Trophoblast cell (in vitro differentiated cells and primary cell): ENCODE data around the gene LRP1B. TPM values are rescaled to one million over a fixed set of nuclear protein-coding genes. Genes with fewer than 3 reads are reported as not detected.

Source experiments
- DNase-seq, 2 donors: peaks; one replicate each; pipeline ENCODE4 v3.0.0-alpha.2; 2016
- H2AFZ ChIP-seq: 2 replicates; pipeline ENCODE4 v1.6.1; 2013; ENCODE audit warnings: low read length, moderate library complexity, mild to moderate bottlenecking; ENCODE audit not compliant: insufficient read depth, poor library complexity
- H2AK5ac ChIP-seq: 2 replicates; pipeline ENCODE4 v1.6.1; 2013; ENCODE audit warnings: mild to moderate bottlenecking, low read length
- H2BK120ac ChIP-seq: 2 replicates; pipeline ENCODE4 v1.6.1; 2013; ENCODE audit warnings: low read length, mild to moderate bottlenecking, moderate library complexity; ENCODE audit not compliant: insufficient read depth, poor library complexity
- H2BK12ac ChIP-seq: 2 replicates; pipeline ENCODE4 v1.6.1; 2013; ENCODE audit warnings: mild to moderate bottlenecking, low read length, moderate library complexity
- H2BK5ac ChIP-seq: 2 replicates; pipeline ENCODE4 v1.6.1; 2013; ENCODE audit warnings: low read length, low read depth, moderate library complexity, mild to moderate bottlenecking; ENCODE audit not compliant: poor library complexity
- H3K14ac ChIP-seq: 2 replicates; pipeline ENCODE4 v1.6.1; 2013; ENCODE audit warnings: mild to moderate bottlenecking, low read length
- H3K18ac ChIP-seq: 2 replicates; pipeline ENCODE4 v1.6.1; 2013; ENCODE audit warnings: mild to moderate bottlenecking, low read length
- H3K23ac ChIP-seq: 2 replicates; pipeline ENCODE4 v1.6.1; 2013; ENCODE audit warnings: low read length
- H3K27ac ChIP-seq: 2 replicates; pipeline ENCODE4 v1.5.1; 2013; ENCODE audit warnings: low read depth, mild to moderate bottlenecking, inconsistent platforms, low read length, moderate library complexity
- H3K27me3 ChIP-seq: 2 replicates; pipeline ENCODE4 v1.6.1; 2013; ENCODE audit warnings: inconsistent platforms, mild to moderate bottlenecking, low read length, moderate library complexity; ENCODE audit not compliant: insufficient read depth
- H3K36me3 ChIP-seq, 2 experiments: 1 replicate in 1 of 2; 2 replicates in 1 of 2; pipeline ENCODE4 v1.6.1; 2013; ENCODE audit warnings: low read length in 2 of 2, mild to moderate bottlenecking in 2 of 2, moderate library complexity in 1 of 2; ENCODE audit not compliant: insufficient read depth in 2 of 2, control insufficient read depth in 1 of 2
- H3K4ac ChIP-seq: 2 replicates; pipeline ENCODE4 v1.6.1; 2013; ENCODE audit warnings: low read depth, mild to moderate bottlenecking, low read length, moderate library complexity
- H3K4me1 ChIP-seq, 2 experiments: 1 replicate in 1 of 2; 2 replicates in 1 of 2; pipeline ENCODE4 v1.6.1; 2013; ENCODE audit warnings: low read length in 2 of 2, mild to moderate bottlenecking in 2 of 2, moderate library complexity in 1 of 2; ENCODE audit not compliant: insufficient read depth in 2 of 2, control insufficient read depth in 1 of 2
- H3K4me2 ChIP-seq: 2 replicates; pipeline ENCODE4 v1.6.1; 2013; ENCODE audit warnings: inconsistent platforms, mild to moderate bottlenecking, low read length, moderate library complexity
- H3K4me3 ChIP-seq: 2 replicates; pipeline ENCODE4 v1.5.1; 2013; ENCODE audit warnings: mild to moderate bottlenecking, low read depth, low read length, inconsistent platforms
- H3K79me1 ChIP-seq: one replicate; pipeline ENCODE4 v1.6.1; 2013; ENCODE audit warnings: low read length
- H3K79me2 ChIP-seq: 2 replicates; pipeline ENCODE4 v1.6.1; 2013; ENCODE audit warnings: low read length, mild to moderate bottlenecking; ENCODE audit not compliant: control insufficient read depth, insufficient read depth, poor library complexity
- H3K9ac ChIP-seq: 2 replicates; pipeline ENCODE4 v1.6.1; 2013; ENCODE audit warnings: mild to moderate bottlenecking, low read length
- H3K9me3 ChIP-seq: 2 replicates; pipeline ENCODE4 v1.6.1; 2013; ENCODE audit warnings: low read depth, mild to moderate bottlenecking, control low read depth, inconsistent platforms, low read length; ENCODE audit not compliant: insufficient read depth
- H4K12ac ChIP-seq: 2 replicates; pipeline ENCODE4 v1.6.1; 2013; ENCODE audit warnings: low read depth, mild to moderate bottlenecking, low read length, moderate library complexity
- H4K8ac ChIP-seq: 2 replicates; pipeline ENCODE4 v1.6.1; 2013; ENCODE audit warnings: low read depth, mild to moderate bottlenecking, low read length, moderate library complexity
- H4K91ac ChIP-seq: one replicate; pipeline ENCODE4 v1.6.1; 2013; ENCODE audit warnings: low read depth, mild to moderate bottlenecking, low read length, moderate library complexity
- WGBS: extraction: QIAGEN DNeasy Blood & Tissue Kit; methylation state at CpG from one replicate; pipeline ENCODE4 v1.1.7; 2013; ENCODE audit warnings: missing lambda C conversion rate; ENCODE audit not compliant: insufficient read length, insufficient coverage; ENCODE audit errors: extremely low coverage; 5-methylcytosine and 5-hydroxymethylcytosine counted together
- polyA plus RNA-seq: library from polyadenylated mRNA; stranded (reverse); fragments of 200-250 nt; gene quantifications from 2 replicates; pipeline ENCODE4 v1.2.3, GENCODE V29; 2013

The LRP1B gene
- 1.7 TPM in 2 replicates for polyA plus RNA-seq

GRCh38 chr2:142131010-142131669 is at the start of gene LRP1B:
Gene LRP1B, minus strand, starts transcription at chr2:142131016. Its CDS starts 287 bp downstream, at chr2:142130729.
- peak in 1 of 2 donors; percentile 2 for DNase-seq
- H3K79me1 ChIP-seq: peaks cover 14% of the 10 kb centered on the region
- peak within 1 kb of the TSS; percentile 49 for H3K9ac ChIP-seq
- H3K4me1 ChIP-seq: no peaks in the 10 kb centered on the region
- H3K14ac ChIP-seq: peak within 1 kb of the TSS; percentile 79
- H3K23ac ChIP-seq: no peak within 1 kb of the TSS
- peak within 1 kb of the TSS; percentile 78 for H2BK5ac ChIP-seq
- WGBS: no CpG with 5 or more reads among the region's 21 CpGs
- peak within 1 kb of the TSS; percentile 56 for H2BK12ac ChIP-seq
- H3K79me2 ChIP-seq: peaks cover 9% of the 10 kb centered on the region
- no peaks in the 10 kb centered on the region for H3K36me3 ChIP-seq
- H3K27ac ChIP-seq: peak within 1 kb of the TSS; percentile 72
- no peaks in the 10 kb centered on the region for H3K27me3 ChIP-seq
- H3K9me3 ChIP-seq: no peaks in the 10 kb centered on the region
- peak within 1 kb of the TSS; percentile 64 for H3K4me2 ChIP-seq
- peak within 1 kb of the TSS; percentile 86 for H4K91ac ChIP-seq
- H2BK120ac ChIP-seq: peak within 1 kb of the TSS; percentile 83
- peak within 1 kb of the TSS; percentile 85 for H2AFZ ChIP-seq
- peak within 1 kb of the TSS; percentile 78 for H4K8ac ChIP-seq
- peak within 1 kb of the TSS; percentile 85 for H3K4ac ChIP-seq
- H3K18ac ChIP-seq: peak within 1 kb of the TSS; percentile 84
- peak within 1 kb of the TSS; percentile 86 for H4K12ac ChIP-seq
- H3K4me3 ChIP-seq: peak within 1 kb of the TSS; percentile 76
- H2AK5ac ChIP-seq: no peak within 1 kb of the TSS

- Histone ChIP-seq H3K4ac (no peak overlapping the region), H2BK120ac (no peak overlapping the region), H3K9me3 (no peaks in the 10 kb centered on the region), H3K23ac (no peak overlapping the region), H3K36me3 (no peaks in the 10 kb centered on the region), H3K9ac (no peak overlapping the region), H2BK12ac (no peak overlapping the region), H3K27ac (no peak overlapping the region), H3K14ac (no peak overlapping the region), H2BK5ac (no peak overlapping the region), H3K4me2 (no peak overlapping the region), H3K18ac (no peak overlapping the region), H4K91ac (no peak overlapping the region), H3K79me1 (no peaks in the 10 kb centered on the region), H3K4me3 (no peak overlapping the region), H2AFZ (no peak overlapping the region), H2AK5ac (no peak overlapping the region), H3K27me3 (no peaks in the 10 kb centered on the region), H3K4me1 (no peaks in the 10 kb centered on the region), H4K12ac (no peak overlapping the region), H4K8ac (no peak overlapping the region), H3K79me2 (no peaks in the 10 kb centered on the region)
- DNase-seq: no peak
- no CpG with 5 or more reads among the region's 1 CpG for WGBS
These were observed 48.9 kb upstream of the LRP1B start for GRCh38 chr2:142179686-142180085.

GRCh38 chr2:142178604-142179003 is 47.8 kb upstream of the LRP1B start:
- Histone ChIP-seq H3K4me1 (no peaks in the 10 kb centered on the region), H3K9me3 (no peaks in the 10 kb centered on the region), H2AFZ (no peak overlapping the region), H3K4me3 (no peak overlapping the region), H3K4me2 (no peak overlapping the region), H3K79me2 (no peaks in the 10 kb centered on the region), H4K12ac (no peak overlapping the region), H2BK5ac (no peak overlapping the region), H3K18ac (no peak overlapping the region), H3K36me3 (no peaks in the 10 kb centered on the region), H3K27ac (no peak overlapping the region), H3K4ac (no peak overlapping the region), H3K9ac (no peak overlapping the region), H4K8ac (no peak overlapping the region), H2BK120ac (no peak overlapping the region), H2BK12ac (no peak overlapping the region), H2AK5ac (no peak overlapping the region), H4K91ac (no peak overlapping the region), H3K23ac (no peak overlapping the region), H3K14ac (no peak overlapping the region), H3K27me3 (no peaks in the 10 kb centered on the region), H3K79me1 (no peaks in the 10 kb centered on the region)
- no CpG with 5 or more reads among the region's 1 CpG for WGBS
- DNase-seq: no peak

DNA sequence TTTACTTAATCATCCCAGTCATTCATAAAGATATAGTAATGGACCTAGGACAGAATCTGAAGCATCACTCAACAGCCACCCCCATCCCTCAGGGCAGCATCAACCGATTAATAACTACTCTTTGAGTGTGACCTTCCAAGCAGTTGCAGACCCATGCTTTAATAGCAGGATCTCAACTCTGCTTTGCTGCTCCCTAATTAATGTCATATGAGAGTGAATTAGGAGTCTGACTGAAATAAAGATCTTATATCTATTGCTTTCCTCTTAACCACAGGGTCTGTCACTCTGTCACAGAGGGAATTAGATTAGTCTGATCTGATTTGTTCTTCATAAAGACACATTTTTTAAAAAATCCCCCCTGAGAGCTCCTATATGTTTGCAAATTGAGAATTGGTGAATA is 46.1 kb upstream of the LRP1B start:
- Histone ChIP-seq H2BK5ac (no peak overlapping the region), H3K4me3 (no peak overlapping the region), H4K8ac (no peak overlapping the region), H3K27me3 (no peaks in the 10 kb centered on the region), H2BK12ac (no peak overlapping the region), H3K79me2 (no peaks in the 10 kb centered on the region), H3K9ac (no peak overlapping the region), H3K9me3 (no peaks in the 10 kb centered on the region), H3K14ac (no peak overlapping the region), H2BK120ac (no peak overlapping the region), H3K4ac (no peak overlapping the region), H2AK5ac (no peak overlapping the region), H2AFZ (no peak overlapping the region), H3K36me3 (no peaks in the 10 kb centered on the region), H3K18ac (no peak overlapping the region), H3K4me2 (no peak overlapping the region), H3K23ac (no peak overlapping the region), H3K4me1 (no peaks in the 10 kb centered on the region), H4K12ac (no peak overlapping the region), H3K79me1 (no peaks in the 10 kb centered on the region), H4K91ac (no peak overlapping the region), H3K27ac (no peak overlapping the region)
- DNase-seq: no peak
- no CpG with 5 or more reads among the region's 1 CpG for WGBS
